Astrocyte of the spinal cord (primary cell): ENCODE measurements around the gene UXS1.

Experiments
- DNase-seq: peaks from one replicate; pipeline ENCODE4 v3.0.0; 2011; ENCODE audit warnings: low read depth, low spot score
- H3K4me3 ChIP-seq: 2 replicates; pipeline ENCODE4 v1.5.1; 2011; ENCODE audit warnings: low read depth, mild to moderate bottlenecking, low read length, moderate library complexity
- CTCF ChIP-seq: IDR thresholded peaks from 2 replicates; pipeline ENCODE4 v1.5.1; 2012; ENCODE audit warnings: low read depth, mild to moderate bottlenecking, low read length, inconsistent platforms
- in situ Hi-C: cut with HindIII; loops from 2 replicates; pipeline ENCODE4 v1.10.0; 2017; ENCODE audit warnings: low sequenced_read_pairs

Gene UXS1

GRCh38 chr2:106107509-106108131 is 86.5 kb downstream of the UXS1 start:
- in situ Hi-C loops = no loop called here
- TF ChIP-seq CTCF = no peak
- H3K4me3 ChIP-seq = no peak overlapping the region
- DNase-seq = peak; percentile 19

GRCh38 chr2:106106622-106107508 is 87.2 kb downstream of the UXS1 start:
- H3K4me3 ChIP-seq = no peak overlapping the region
- in situ Hi-C loops = no loop called here
- DNase-seq = no peak
- no peak for TF ChIP-seq CTCF

- in situ Hi-C loops = no loop called here
- no peak overlapping the region for H3K4me3 ChIP-seq
- no peak for TF ChIP-seq CTCF
- DNase-seq = no peak
Observed at GRCh38 chr2:106105151-106105922, 88.8 kb downstream of the UXS1 start.

- no peak overlapping the region for H3K4me3 ChIP-seq
- TF ChIP-seq CTCF = peak; percentile 96
- in situ Hi-C loops = no loop called here
- peak; percentile 66 for DNase-seq
Observed at GRCh38 chr2:106104332-106105062, 89.6 kb downstream of the UXS1 start.

- TF ChIP-seq CTCF = no peak
- no peak overlapping the region for H3K4me3 ChIP-seq
- in situ Hi-C loops = no loop called here
- DNase-seq = no peak
Observed at GRCh38 chr2:106099691-106100090, 94.4 kb downstream of the UXS1 start.

- no peak overlapping the region for H3K4me3 ChIP-seq
- no peak for TF ChIP-seq CTCF
- no peak for DNase-seq
- in situ Hi-C loops = no loop called here
Observed at GRCh38 chr2:106098664-106099063, 95.4 kb downstream of the UXS1 start.
